Measurements from ENCODE around the gene SOX15.
A peak's percentile ranks its signal among the peaks of the same experiment; 100 is the strongest.

DNA sequence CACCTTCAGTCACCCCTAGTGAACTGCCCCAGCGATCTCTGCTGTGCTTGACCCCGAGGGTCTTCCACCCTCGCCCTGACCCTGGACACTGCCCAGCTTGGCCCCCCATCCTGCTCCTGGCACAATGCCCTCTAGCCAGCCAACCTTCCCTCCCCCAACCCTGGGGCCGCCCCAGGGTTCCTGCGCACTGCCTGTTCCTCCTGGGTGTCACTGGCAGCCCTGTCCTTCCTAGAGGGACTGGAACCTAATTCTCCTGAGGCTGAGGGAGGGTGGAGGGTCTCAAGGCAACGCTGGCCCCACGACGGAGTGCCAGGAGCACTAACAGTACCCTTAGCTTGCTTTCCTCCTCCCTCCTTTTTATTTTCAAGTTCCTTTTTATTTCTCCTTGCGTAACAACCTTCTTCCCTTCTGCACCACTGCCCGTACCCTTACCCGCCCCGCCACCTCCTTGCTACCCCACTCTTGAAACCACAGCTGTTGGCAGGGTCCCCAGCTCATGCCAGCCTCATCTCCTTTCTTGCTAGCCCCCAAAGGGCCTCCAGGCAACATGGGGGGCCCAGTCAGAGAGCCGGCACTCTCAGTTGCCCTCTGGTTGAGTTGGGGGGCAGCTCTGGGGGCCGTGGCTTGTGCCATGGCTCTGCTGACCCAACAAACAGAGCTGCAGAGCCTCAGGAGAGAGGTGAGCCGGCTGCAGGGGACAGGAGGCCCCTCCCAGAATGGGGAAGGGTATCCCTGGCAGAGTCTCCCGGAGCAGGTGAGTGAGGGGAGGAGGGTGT is 31.2 kb downstream of the SOX15 start, which contains the start of gene TNFSF13:
- TF ChIP-seq BACH1 (IDR thresholded peaks at IDR 0.05; ENCODE audit: borderline replicate concordance) (no peak), SRF (IDR thresholded peaks at IDR 0.05; ENCODE audit: low read depth in 2 of 2, low read length in 2 of 2) (no peak), KDM1A (IDR thresholded peaks at IDR 0.05; ENCODE audit: borderline replicate concordance) (no peak), CHD2 (IDR thresholded peaks at IDR 0.05; ENCODE audit: borderline replicate concordance, low read depth, low read length) (0 out of 2 replicates have a peak, but pooled peaks have one; percentile 24), JUND (IDR thresholded peaks at IDR 0.05; ENCODE audit: low read depth, low read length) (no peak)
- TF ChIP-seq, protein P1, sequence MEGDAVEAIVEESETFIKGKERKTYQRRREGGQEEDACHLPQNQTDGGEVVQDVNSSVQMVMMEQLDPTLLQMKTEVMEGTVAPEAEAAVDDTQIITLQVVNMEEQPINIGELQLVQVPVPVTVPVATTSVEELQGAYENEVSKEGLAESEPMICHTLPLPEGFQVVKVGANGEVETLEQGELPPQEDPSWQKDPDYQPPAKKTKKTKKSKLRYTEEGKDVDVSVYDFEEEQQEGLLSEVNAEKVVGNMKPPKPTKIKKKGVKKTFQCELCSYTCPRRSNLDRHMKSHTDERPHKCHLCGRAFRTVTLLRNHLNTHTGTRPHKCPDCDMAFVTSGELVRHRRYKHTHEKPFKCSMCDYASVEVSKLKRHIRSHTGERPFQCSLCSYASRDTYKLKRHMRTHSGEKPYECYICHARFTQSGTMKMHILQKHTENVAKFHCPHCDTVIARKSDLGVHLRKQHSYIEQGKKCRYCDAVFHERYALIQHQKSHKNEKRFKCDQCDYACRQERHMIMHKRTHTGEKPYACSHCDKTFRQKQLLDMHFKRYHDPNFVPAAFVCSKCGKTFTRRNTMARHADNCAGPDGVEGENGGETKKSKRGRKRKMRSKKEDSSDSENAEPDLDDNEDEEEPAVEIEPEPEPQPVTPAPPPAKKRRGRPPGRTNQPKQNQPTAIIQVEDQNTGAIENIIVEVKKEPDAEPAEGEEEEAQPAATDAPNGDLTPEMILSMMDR (IDR thresholded peaks at IDR 0.05 in 2 of 3, conservative IDR thresholded peaks at IDR 0.05 in 1 of 3; ENCODE audit: control insufficient read depth in 2 of 3, extremely low read depth in 1 of 3, insufficient read depth in 1 of 3, low read depth in 3 of 3, low read length in 3 of 3), result no peak
- TF ChIP-seq, protein P2, sequence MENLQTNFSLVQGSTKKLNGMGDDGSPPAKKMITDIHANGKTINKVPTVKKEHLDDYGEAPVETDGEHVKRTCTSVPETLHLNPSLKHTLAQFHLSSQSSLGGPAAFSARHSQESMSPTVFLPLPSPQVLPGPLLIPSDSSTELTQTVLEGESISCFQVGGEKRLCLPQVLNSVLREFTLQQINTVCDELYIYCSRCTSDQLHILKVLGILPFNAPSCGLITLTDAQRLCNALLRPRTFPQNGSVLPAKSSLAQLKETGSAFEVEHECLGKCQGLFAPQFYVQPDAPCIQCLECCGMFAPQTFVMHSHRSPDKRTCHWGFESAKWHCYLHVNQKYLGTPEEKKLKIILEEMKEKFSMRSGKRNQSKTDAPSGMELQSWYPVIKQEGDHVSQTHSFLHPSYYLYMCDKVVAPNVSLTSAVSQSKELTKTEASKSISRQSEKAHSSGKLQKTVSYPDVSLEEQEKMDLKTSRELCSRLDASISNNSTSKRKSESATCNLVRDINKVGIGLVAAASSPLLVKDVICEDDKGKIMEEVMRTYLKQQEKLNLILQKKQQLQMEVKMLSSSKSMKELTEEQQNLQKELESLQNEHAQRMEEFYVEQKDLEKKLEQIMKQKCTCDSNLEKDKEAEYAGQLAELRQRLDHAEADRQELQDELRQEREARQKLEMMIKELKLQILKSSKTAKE (IDR thresholded peaks at IDR 0.05; ENCODE audit: low read depth, poor library complexity, severe bottlenecking), result no peak
- TF ChIP-seq, protein P3, sequence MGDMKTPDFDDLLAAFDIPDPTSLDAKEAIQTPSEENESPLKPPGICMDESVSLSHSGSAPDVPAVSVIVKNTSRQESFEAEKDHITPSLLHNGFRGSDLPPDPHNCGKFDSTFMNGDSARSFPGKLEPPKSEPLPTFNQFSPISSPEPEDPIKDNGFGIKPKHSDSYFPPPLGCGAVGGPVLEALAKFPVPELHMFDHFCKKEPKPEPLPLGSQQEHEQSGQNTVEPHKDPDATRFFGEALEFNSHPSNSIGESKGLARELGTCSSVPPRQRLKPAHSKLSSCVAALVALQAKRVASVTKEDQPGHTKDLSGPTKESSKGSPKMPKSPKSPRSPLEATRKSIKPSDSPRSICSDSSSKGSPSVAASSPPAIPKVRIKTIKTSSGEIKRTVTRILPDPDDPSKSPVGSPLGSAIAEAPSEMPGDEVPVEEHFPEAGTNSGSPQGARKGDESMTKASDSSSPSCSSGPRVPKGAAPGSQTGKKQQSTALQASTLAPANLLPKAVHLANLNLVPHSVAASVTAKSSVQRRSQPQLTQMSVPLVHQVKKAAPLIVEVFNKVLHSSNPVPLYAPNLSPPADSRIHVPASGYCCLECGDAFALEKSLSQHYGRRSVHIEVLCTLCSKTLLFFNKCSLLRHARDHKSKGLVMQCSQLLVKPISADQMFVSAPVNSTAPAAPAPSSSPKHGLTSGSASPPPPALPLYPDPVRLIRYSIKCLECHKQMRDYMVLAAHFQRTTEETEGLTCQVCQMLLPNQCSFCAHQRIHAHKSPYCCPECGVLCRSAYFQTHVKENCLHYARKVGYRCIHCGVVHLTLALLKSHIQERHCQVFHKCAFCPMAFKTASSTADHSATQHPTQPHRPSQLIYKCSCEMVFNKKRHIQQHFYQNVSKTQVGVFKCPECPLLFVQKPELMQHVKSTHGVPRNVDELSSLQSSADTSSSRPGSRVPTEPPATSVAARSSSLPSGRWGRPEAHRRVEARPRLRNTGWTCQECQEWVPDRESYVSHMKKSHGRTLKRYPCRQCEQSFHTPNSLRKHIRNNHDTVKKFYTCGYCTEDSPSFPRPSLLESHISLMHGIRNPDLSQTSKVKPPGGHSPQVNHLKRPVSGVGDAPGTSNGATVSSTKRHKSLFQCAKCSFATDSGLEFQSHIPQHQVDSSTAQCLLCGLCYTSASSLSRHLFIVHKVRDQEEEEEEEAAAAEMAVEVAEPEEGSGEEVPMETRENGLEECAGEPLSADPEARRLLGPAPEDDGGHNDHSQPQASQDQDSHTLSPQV (IDR thresholded peaks at IDR 0.05), result no peak
